Right lobe of liver (tissue), 6 donors: ENCODE data around the gene SCAMP4. TPM values are rescaled to one million over a fixed set of nuclear protein-coding genes. Genes with fewer than 3 reads are reported as not detected.

ENCODE experiments used
- ATAC-seq, 4 donors: fragments of 200-7000 bp; cut with Tn5 transposase; one replicate each; pipeline ENCODE4 v1.9.1; 2020; ENCODE audit warnings: mild to moderate bottlenecking in 4 of 4, moderate library complexity in 4 of 4
- DNase-seq, 3 donors: peaks; one replicate each; pipeline ENCODE4 v3.0.0-alpha.2; 2020
- H3K27ac ChIP-seq, 3 donors: fragments of 200-600 bp; one replicate each; pipeline ENCODE4 v1.8.0; 2022
- H3K27me3 ChIP-seq, 2 donors: fragments of 200-600 bp; one replicate each; pipeline ENCODE4 v1.8.0; 2022
- H3K36me3 ChIP-seq, 4 donors: fragments of 200-600 bp; sonication (generic) in 1 of 4; one replicate each; pipeline versions ENCODE4 v1.5.1 to v1.8.0; 2017 to 2022; ENCODE audit warnings: control low read depth in 1 of 4
- H3K4me1 ChIP-seq, 4 donors: fragments of 200-600 bp; sonication (generic) in 1 of 4; one replicate each; pipeline versions ENCODE4 v1.5.1 to v1.8.0; 2017 to 2022; ENCODE audit warnings: control low read depth in 1 of 4
- H3K4me3 ChIP-seq, 3 donors: fragments of 200-600 bp; one replicate each; pipeline ENCODE4 v1.8.0; 2022
- H3K9me3 ChIP-seq, 4 donors: fragments of 200-600 bp; sonication (generic) in 1 of 4; one replicate each; pipeline versions ENCODE4 v1.5.1 to v1.8.0; 2017 to 2022; ENCODE audit warnings: control low read depth in 1 of 4
- POLR2A ChIP-seq: fragments of 450-650 bp; IDR thresholded peaks from one replicate; pipeline ENCODE4 v1.6.1; 2017; ENCODE audit warnings: antibody characterized with exemption, mild to moderate bottlenecking
- WGBS: methylation state at CpG from one replicate; pipeline ENCODE4 v1.1.6; 2018; ENCODE audit warnings: low coverage, low lambda C conversion rate; ENCODE audit not compliant: insufficient coverage; ENCODE audit errors: missing lambda C conversion rate; 5-methylcytosine and 5-hydroxymethylcytosine counted together
- intact Hi-C, 2 donors: fragments of 100-400 bp; cut with DNase I; formaldehyde crosslinking; loops; one replicate each; pipeline versions ENCODE4 v1.11.2 to v1.14.1; 2022
- total RNA-seq, 6 experiments: library from RNA; depleted of rRNA in 2 of 6; stranded (reverse); fragments of >200 nt in 2 of 6; fragmentation: NEBNext Ultra II Directional in 3 of 6; extraction: Animal tissue kit (Norgen Biotek cat#: 25700) in 3 of 6; gene quantifications; one replicate each; pipeline versions ENCODE4 v1.1.0 to v1.2.4, GENCODE V29; 2016 to 2023
- TF ChIP-seq, protein P1 (sequence below), 4 donors: fragments of 200-600 bp in 3 of 4; fragments of 450-650 bp in 1 of 4; IDR thresholded peaks; one replicate each; pipeline versions ENCODE4 v1.5.1 to v1.8.0; 2016 to 2022; ENCODE audit warnings: antibody characterized with exemption in 4 of 4, mild to moderate bottlenecking in 2 of 4
- donor health status: DM: no; HTN: yes; CAD: no.
- donor health status: DM: no; HTN: no; CAD: no.
- donor health status: DM: no; HTN: no; CAD: no.
- donor health status: DM: no; HTN: yes; CAD: no.
- donor health status: DM: no; HTN: yes; CAD: no.

The SCAMP4 gene
- total RNA-seq, 6 experiments from 2014 or later: 22.1 to 60.6 (median 24.4) TPM

DNA sequence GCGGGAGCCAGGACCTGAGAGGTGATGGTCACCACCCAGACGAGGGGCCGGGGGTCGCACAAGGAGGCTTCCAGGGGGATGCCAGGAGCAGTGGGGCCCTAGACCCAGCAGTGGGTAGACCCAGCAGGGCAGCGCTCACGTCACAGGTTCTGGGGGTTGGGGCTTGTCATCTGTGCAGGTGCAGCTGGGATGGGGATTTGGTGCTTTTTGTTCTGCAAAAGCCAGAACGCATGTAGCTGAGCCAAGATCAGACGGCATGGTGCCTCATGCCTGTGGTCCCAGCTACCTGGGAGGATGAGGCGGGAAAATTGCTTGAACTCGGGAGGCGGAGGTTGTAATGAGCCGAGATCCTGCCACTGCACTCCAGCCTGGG is 50.9 kb downstream of the SCAMP4 start:
- no peaks in the 10 kb centered on the region for H3K36me3 ChIP-seq

DNA sequence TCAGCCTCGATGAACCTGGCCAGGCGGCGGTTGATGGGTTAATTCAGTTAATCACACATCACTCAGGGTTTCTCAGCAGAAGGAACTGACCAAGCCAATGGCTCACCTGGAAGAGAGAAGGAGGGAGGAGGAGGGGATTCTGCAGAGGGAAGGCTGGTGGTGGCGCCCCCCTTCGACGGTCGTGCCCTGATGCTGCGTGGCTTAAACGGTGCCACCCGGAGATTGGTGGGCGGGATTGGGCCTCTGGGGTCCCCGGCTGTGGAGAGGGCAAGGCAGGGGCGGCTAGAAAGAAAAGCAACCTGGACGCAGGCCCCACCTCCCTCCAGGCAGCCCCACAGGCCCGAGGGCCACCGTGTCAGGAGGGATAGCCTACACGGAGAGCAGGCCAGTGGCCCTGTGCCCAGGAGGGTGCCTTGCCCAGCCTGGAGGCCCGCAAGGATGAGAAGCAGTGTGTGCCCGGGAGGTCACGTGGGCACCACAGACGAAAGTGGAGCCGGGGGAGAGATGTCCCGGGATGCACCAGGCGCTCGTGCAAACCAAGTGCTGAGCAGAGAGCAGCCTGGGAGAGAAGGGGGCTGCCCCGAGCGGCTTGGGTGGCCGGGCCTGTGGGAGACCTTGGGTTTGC is 51.8 kb downstream of the SCAMP4 start:
- TF ChIP-seq, protein P1, sequence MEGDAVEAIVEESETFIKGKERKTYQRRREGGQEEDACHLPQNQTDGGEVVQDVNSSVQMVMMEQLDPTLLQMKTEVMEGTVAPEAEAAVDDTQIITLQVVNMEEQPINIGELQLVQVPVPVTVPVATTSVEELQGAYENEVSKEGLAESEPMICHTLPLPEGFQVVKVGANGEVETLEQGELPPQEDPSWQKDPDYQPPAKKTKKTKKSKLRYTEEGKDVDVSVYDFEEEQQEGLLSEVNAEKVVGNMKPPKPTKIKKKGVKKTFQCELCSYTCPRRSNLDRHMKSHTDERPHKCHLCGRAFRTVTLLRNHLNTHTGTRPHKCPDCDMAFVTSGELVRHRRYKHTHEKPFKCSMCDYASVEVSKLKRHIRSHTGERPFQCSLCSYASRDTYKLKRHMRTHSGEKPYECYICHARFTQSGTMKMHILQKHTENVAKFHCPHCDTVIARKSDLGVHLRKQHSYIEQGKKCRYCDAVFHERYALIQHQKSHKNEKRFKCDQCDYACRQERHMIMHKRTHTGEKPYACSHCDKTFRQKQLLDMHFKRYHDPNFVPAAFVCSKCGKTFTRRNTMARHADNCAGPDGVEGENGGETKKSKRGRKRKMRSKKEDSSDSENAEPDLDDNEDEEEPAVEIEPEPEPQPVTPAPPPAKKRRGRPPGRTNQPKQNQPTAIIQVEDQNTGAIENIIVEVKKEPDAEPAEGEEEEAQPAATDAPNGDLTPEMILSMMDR (IDR thresholded peaks at IDR 0.05): no peak
- no peak for TF ChIP-seq POLR2A
- ATAC-seq (no peak), DNase-seq (no peak)
- no peak overlapping the region for H3K4me3 ChIP-seq
- no peaks in the 10 kb centered on the region for H3K36me3 ChIP-seq
- no peaks in the 10 kb centered on the region for H3K4me1 ChIP-seq
- no peaks in the 10 kb centered on the region for H3K9me3 ChIP-seq
- H3K27me3 ChIP-seq: no peaks in the 10 kb centered on the region
- WGBS: 84% methylated on average over 6 of the region's 28 CpGs
- intact Hi-C loops: no loop called here
- H3K27ac ChIP-seq: no peak overlapping the region

More for the DNA sequence above, 50.9 kb downstream of the SCAMP4 start:
- Histone ChIP-seq H3K9me3 (no peaks in the 10 kb centered on the region), H3K4me3 (no peak overlapping the region), H3K4me1 (no peaks in the 10 kb centered on the region), H3K27ac (no peak overlapping the region), H3K27me3 (no peaks in the 10 kb centered on the region)
- intact Hi-C loops: no loop called here
- TF ChIP-seq, protein P1 (IDR thresholded peaks at IDR 0.05): no peak
- no peak for TF ChIP-seq POLR2A
- no peak for ATAC-seq
- DNase-seq: no peak
- 89% methylated on average over 2 of the region's 12 CpGs for WGBS

DNA sequence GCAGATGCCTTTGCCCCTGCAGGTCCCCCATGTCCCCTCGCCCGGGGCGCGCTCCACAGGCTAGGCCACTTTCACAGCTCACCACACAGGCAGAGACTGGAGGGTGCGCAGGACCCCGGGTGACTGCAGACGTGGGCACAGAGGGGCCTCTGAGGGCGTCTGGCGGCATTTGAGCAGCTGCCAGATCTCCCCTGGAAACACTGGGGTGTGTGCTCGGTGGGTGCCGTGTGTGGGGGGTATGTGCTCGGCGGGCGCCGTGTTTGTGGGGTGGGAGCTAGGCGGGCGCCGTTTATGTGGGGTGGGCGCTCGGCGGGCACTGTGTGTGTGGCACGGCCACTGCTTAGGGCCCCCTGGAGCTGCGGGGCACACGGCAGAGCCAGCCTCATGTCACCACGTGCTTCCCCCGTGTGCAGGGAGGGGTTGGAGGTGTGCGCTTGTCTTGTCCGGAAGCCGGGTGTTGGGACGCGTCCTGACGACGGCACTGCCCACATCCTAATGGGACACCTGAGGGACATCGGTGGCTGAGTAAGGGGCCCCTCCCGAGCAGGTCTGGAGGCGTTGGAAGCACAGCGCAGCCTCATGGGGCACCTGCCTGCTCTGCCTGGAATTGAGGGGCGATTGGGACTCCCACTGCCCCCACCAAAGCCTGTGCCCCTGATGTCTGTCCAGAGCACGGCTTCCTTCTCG is 52.5 kb downstream of the SCAMP4 start:
- DNase-seq: no peak
- TF ChIP-seq, protein P1 (IDR thresholded peaks at IDR 0.05): no peak
- no peak for TF ChIP-seq POLR2A
- Histone ChIP-seq H3K4me3 (no peak overlapping the region), H3K27me3 (no peaks in the 10 kb centered on the region), H3K36me3 (no peaks in the 10 kb centered on the region), H3K27ac (no peak overlapping the region), H3K9me3 (no peaks in the 10 kb centered on the region), H3K4me1 (no peaks in the 10 kb centered on the region)
- no peak for ATAC-seq
- WGBS: 91% methylated on average over 8 of the region's 40 CpGs
- intact Hi-C loops: no loop called here

DNA sequence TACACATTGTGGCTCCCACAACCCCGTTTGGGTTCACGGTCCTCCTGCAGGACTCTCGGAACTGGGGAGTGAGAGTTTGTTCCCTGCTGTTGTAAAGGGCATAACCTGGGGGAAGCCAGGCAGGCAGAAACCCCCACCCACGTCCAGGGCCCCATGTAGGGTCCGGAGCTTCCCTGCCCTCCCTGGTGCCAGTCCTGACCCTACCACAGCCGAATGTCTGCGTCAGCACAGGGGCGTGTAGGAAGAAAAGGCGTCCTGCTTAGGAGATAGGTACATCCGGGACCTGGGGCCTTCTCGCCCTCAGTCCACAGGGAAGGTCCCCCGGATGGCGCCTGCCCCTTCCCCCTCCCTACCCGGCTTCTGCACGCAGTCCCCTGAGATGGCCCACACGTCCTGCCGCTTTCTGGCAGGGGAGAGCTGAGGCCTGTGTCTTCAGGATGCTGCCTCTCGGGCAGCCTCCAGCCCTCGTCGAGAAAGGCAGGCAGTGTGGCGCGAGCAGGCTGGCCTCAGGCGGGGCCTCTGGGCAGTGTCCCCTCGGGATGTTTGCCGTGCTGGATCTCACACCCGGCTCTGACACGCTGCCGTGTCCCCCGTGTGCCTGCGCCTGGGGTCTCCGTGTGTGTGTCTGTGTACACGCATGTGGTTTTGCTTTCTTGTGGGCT is 54.9 kb downstream of the SCAMP4 start:
- H3K36me3 ChIP-seq: no peaks in the 10 kb centered on the region
- no peaks in the 10 kb centered on the region for H3K4me1 ChIP-seq
- no peaks in the 10 kb centered on the region for H3K27me3 ChIP-seq
- TF ChIP-seq, protein P1 (IDR thresholded peaks at IDR 0.05): no peak
- TF ChIP-seq POLR2A: no peak
- 100% methylated on average over 1 of the region's 32 CpGs for WGBS
- H3K27ac ChIP-seq: no peak overlapping the region
- intact Hi-C loops: no loop called here
- H3K9me3 ChIP-seq: no peaks in the 10 kb centered on the region
- ATAC-seq: peak; percentile 46 to 60 (median 54)
- no peak overlapping the region for H3K4me3 ChIP-seq
- DNase-seq: no peak
